ENCODE results near the gene IRAG1.

The IRAG1 gene, protein sequence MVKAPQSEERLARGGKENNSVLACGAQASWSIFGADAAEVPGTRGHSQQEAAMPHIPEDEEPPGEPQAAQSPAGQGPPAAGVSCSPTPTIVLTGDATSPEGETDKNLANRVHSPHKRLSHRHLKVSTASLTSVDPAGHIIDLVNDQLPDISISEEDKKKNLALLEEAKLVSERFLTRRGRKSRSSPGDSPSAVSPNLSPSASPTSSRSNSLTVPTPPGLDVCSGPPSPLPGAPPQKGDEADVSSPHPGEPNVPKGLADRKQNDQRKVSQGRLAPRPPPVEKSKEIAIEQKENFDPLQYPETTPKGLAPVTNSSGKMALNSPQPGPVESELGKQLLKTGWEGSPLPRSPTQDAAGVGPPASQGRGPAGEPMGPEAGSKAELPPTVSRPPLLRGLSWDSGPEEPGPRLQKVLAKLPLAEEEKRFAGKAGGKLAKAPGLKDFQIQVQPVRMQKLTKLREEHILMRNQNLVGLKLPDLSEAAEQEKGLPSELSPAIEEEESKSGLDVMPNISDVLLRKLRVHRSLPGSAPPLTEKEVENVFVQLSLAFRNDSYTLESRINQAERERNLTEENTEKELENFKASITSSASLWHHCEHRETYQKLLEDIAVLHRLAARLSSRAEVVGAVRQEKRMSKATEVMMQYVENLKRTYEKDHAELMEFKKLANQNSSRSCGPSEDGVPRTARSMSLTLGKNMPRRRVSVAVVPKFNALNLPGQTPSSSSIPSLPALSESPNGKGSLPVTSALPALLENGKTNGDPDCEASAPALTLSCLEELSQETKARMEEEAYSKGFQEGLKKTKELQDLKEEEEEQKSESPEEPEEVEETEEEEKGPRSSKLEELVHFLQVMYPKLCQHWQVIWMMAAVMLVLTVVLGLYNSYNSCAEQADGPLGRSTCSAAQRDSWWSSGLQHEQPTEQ

DNA sequence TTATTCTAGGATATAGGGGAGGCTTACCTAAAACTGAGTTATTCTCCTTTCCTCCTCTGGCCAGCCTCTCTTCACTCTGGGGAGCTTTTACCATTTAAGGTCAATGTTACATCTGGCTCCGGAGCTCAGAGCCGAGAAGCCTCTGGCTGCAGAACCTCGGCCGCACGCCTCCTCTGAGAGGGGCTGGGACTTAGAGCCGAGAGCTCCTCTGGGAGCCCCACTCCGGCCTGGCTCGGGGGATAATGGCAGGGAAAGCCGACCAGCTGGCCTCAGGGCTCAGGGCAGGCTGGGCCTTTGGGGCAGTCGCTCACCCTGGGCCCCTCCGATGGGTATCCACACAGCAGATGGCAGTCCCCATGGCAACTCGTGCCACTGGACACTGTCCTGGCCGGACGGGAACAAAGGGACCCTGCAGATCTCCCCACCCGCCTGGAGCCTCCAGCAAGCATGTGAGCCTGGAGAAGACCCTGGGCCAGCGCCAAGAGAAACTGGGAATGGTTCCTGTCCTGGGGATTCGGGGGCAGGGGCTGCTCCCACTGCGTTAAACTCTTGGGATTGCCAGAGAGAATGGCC, at the start of gene IRAG1:
TSS of gene IRAG1 (minus strand) at position 247 of the 573 bp plus-strand sequence. CDS start at position 94, 153 bp downstream.
- peak; percentile 63 for DNase-seq

DNA sequence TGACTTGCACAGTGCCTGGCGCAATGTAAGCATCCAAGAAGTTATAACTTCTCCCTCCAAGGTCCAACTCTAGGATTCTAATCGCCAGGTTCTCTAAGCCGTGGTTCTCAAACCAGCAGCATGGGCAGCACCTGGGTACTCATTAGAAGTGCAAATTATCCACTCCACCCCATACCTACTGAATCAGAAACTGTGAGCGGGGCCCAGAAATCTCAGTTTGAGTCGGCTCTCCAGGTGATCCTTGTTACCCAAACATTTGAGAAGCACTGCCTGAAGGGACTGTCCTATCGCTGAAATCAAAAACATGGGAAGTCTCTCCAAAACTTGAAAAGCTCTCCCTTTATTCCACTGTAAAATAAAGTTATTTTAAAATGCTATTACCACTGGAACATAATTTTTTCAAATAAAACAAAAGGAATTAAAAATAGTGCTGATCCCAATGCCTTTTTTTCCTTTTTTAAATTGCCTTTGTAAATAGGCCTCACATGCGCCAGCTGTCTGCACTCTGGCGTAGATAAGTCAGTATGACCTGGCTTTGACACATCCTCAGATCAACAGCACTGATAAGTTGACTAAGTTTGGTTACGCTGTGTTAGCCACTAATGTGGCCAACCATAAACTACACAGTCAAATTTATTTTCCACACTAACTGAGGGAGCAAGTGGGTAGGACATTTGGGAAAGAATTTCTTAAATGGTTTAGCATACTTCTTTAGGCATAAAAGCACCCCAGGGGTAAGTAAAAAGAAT, 49.1 kb upstream of the IRAG1 start:
- DNase-seq: no peak

DNA sequence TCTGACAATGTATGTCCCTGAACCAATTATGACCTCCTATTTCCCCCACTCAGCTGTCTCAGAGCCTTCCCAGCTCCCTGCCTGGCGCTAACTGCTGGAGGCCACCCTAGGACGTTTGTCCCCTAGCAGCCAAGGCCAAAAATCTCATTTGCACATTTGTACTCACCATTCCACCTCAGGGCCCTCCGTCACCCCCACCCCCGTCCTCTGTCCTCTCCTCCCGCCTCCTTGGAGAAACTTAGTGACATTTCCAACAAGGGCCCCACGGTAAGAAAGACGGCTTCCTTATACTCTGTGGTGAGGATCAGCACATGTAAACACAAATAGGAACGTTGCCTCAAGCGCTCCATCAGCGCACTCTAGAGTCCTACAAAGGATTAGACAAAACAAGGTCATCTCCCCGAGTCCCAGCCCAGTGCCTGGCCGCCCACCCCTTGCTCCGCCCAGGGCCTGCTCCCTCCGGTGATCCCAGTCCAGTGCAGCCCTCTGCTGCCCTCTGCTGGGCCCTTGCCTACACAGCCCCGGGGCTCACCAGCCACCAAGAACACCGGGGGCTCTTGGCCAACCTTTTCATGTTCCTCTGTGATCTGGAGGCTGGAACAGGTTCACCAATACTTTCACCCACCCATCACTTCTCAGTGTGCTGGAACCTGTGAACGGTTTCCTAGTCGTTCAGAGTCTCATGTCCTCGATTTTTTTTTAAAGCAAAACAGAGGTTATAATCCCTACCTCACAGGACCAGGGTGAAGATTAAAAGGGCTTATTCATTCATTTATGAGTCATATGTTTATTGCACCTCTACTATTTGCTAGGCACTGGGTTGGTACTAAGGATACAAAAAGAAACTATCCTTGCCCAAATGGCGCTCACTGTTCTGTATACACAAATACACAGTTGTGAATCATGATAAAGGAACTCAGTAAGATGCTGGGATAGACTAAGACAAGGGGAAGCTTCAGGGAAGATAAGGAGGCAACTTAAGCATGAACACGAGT, 42.2 kb upstream of the IRAG1 start:
- DNase-seq: peak; percentile 96

DNA sequence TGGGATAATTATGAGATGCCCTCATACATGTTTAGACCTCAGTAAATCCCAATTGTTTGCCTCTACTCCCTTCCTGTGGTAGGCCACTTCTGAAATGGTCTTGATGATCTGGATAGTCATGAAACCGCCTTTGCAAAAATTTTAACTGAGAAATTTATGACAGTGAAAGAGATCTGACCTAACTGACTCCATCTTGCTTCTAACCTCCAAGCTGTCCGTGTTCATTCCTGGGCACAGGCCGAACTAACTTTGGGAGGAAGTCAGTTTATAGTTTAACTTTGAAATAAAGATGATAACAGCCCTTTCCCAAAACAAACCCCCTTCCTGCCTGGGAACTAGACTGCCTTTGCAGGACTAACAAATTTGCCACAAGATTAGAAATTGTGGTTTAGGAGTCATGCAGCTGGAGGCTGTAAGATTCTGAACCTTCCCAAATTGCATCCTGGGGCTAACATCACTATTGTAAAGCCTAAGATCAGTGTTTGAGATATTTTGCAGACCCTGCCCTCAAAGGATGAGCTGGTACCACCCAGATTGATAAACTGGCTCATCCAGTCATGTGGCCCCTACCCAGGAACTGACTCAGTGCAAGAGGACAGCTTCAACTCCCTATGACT, 37.6 kb upstream of the IRAG1 start:
- no peak for DNase-seq

DNA sequence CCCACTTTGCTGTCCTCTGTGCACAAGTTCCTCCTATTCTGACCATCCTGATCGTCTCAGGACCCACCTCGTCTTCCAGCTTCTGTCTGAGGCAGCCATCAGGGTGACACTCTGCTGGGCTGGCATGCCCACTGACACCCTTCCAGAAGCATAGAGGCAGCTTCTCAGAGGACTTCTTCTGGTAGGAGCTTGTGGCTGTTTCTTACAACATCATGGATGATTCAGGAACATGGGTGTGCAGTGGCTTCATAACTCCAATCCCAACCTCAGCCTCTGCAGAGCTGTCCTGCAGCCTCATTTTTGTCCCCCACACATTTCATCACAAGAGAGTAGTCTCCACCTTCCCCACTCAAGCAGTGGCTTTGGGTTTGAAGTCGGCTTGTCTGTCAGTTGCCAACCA, 36.6 kb upstream of the IRAG1 start:
- DNase-seq: no peak

DNA sequence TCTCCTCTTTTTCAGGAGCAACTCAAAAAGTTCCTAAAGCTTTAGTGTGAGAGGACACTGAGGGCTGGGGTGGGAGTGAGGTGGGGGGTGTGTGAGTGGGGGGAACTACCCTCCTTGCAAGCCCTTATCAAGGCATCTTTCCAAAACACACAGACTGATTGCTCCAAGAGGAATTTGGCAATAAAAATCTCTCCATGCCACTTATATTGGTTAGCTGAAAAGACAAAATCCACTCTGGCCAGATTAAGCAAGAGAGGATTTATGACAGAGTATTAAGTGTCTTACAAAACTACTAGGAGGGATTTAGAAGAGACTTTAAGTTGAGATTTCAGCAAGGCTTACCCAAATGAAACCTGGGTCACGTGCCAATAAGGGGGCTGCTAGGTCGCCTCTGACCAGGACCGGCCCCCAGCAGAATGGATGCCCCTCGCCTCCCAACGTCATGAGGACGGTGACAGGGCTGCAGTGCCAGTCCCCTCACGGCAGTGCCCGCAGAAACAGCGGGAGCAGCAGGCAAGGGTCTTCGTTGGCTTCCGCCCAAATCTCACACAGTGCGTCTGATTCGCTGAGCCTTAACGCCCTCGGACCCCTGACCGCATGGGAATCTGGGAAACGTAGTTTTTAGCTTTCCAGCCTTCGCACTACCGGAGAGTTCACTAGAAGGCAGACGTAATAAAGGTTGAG, 35.4 kb upstream of the IRAG1 start:
- DNase-seq: peak; percentile 49

DNA sequence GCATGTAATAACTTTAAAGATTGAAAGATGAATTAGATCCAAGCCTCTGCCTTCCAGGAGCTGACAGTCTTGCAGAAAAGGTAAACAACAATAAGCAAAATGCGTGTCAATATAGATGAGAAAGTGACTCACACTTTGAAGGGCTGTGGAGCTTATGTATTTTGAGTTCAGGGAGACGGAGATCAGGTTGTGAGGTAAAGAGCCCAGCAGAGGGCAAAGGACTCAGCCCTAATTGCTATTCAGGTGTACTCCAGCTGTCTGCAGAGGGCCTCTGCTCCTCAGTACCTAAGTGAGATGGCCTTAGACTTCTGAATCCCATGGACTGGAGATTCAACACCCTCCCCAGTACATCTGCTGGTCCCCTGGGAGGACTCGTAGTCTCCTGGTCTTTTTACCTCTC, 34.6 kb upstream of the IRAG1 start:
- DNase-seq: no peak

DNA sequence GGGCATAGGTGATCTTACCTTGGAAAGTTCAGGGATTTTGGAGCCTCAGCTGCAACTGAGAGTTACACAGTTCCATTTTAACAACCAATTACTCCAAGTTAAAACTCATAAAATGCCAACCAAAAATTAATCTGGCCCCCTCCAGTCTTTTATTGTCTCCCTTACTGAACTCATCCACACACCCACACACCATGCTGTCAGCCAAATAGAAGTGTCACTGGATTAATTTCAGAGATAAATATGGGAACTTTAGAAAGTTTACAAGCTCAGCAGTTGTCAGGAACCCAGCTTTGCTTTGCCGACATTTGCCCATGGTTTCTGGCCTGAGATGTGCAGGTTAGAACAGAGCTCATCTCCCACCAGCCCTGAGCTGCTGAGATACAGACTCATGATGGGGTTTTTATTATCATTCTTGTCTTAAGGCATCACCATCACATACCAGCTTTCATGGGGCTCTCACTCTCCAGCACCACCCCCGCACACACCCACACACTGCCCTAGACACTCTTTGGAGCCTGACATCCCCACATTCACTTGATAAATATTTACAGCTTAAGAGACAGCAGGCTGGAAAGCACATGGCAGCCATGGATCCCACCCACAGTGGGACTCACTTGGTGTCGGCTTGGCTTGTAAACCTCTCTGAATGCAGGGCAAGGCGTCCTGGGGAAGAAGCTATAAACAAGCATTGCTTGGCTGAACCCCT, 33.7 kb upstream of the IRAG1 start:
- no peak for DNase-seq

DNA sequence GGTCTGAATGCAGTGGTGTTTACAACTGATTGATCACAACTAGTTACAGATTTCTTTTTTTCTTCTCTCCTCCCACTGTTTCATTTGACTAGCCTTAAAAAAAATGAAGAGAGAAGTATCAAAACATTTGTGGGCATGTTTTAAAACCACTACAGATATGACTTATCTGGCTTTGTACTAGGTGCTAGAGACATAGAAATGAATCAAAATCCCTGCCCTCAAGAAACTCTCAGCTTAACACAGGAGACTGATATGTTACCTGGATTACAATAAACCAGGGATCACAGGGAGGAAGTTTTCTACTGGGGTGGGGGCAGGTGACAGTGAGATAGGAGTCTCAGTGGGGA, 32.3 kb upstream of the IRAG1 start:
- no peak for DNase-seq

DNA sequence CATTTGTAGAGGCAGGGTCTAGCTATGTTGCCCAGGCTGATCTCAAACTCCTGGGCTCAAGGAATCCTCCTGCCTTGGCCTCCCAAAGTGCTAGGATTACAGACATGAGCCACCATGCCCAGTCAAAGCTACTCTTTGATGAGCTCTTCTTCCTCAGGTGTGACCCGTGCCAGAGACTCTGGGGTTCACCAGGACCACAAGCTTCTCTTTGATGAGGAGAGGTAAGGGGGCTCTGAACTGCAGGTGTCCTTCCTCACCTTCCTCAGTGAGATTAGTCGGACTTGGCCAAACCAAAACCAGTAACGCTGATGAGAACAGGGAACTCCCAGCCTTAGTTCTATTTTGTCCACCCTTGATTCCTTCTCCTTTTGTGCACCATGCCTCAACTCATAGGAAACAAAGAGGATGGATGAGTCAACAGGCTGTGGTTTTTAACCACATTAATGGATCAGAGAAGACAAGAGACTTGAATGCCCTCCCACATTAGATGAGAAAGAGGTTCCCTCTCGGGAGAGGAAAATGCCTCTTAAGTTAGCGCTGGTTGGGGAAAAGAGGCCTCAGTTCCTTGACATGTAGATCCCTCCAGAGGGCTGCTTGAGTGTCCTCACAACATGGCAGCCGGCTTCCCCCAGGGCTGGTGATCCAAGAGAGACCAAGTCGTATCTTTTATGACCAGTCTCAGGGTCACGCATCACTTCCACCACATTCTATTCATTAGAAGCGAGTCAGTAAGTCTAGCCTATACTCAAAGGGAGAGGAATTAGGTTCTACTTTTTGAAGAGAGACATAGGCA, 31.8 kb upstream of the IRAG1 start:
- no peak for DNase-seq

DNA sequence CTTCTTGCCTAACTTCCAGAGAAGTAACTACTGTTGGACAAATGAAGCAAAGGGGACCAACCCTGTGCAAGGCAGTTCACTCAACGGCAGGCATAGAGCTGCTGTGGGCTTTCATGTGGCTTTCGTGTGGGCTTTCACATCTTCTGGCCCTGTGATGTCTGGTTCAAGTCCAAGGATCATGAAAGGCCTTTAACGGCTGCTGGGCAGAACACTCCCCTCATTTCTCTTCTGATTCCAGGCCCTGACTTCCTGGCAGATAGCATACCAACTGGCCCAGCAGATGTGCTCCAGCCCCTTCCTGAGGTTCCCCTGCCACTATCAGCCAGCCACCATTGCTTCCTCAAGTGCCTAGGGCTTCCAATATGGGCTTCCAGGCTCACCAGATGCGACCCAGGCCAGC, 28.8 kb upstream of the IRAG1 start:
- no peak for DNase-seq

DNA sequence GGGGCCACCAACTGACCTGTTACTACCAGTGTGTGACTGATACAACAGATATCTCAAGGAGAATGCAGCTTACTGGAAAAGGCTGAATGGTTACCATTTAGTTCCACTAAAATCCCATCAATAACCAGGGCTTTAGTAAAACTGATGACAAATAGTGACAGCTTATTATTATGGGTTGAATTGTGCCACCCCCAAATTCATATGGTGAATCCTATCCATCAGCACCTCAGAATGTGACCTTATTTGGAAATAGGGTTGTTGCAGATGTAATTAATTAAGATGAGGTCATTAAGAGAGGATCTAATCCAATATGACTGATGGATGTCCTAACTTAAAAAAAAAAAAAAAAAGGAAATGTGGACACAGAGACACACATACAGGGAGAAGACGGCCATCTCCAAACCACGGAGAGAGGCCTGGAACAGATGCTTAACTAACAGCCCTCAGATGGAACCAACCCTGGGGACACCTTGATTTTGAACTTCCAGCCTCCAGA, 27.4 kb upstream of the IRAG1 start:
- DNase-seq: no peak

DNA sequence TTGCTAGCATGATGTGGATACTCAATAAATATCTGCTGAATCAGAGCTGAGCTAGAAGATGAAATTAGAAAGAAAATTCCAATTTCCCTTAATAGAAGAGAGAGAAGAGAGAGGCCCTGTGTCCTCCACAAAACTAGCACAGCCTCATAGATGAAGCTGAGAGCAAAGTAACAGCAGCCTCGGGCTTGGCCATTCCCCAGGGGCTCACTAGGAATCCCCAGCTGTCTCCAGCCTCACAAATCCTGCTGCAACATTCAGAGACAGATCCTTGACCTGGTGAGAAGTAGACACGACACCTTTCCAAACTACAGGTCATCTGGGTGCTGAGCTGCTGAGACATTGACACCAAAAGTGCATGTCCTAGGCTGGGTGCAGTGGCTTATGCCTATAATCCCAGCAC, 26.1 kb upstream of the IRAG1 start:
- no peak for DNase-seq

DNA sequence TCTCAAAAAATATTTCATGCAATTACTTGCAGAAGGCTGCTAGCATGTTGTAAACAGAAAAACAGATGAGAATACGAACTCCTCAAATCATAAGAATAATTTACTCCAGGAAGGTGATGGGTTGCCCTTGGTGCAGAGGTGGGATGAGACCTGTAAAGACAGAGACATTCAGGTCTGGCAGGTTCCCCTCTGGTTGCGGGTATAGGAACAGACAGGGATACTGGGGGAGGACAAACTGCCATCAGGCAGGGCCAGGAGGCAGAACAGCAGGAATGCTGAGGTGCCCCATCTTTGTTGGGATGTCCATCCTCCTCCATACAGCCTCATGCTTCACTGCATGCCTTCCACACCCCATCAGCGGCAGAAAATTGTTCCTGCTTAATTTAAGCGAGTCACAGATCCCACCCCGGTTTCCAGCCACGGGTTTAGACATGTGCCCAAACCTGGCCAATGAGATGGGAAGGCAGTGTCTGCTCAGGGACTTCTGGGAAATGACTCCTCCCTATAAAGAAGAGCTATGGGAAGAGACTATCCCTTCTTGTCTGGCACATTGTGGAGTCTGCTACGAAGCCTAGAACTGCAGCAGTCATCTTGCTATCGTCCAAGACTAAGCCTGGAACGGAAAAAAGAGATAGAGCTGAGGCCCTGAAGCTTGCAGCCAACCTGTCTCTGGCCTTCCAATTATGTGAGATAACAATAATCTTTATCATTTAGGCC, 23.1 kb upstream of the IRAG1 start:
- no peak for DNase-seq

DNA sequence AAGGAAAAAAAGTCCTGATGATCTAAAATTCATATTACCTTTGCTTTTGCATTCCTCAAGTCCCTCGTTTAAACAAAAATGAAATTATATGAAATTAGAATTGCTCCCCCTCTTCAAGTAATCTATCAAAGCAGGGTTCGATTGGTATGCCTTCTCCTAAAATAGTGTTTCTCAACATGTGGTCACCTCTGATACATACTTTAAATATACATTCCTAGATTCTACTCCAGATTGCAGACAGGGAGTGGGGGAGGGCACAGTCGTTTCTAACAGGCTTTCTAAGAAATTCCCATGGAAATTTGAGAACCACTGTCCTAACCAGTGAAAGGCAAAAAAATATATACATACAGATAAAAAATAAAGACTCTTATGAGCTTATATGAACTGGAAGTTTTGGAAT, 22.6 kb upstream of the IRAG1 start:
- no peak for DNase-seq

DNA sequence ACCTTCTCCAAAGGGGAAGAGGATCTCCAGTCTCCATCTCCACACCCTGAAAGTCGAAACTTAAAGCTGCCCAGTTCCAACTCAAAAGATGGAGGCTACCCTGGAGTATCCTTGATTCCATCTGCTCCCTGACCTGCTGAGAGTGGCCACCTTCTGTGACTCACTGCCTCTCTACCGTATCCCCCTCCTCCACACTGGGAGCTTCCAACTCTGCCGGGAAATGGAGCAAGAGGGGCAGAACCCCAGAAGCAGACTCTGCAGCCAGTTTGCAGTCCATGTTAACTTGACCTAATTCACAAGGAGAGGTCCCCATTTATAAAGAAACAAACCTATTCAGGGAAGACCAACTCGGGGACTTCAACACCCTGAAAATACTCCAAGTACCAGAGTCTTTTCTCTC, 22.0 kb upstream of the IRAG1 start:
- DNase-seq: no peak

DNA sequence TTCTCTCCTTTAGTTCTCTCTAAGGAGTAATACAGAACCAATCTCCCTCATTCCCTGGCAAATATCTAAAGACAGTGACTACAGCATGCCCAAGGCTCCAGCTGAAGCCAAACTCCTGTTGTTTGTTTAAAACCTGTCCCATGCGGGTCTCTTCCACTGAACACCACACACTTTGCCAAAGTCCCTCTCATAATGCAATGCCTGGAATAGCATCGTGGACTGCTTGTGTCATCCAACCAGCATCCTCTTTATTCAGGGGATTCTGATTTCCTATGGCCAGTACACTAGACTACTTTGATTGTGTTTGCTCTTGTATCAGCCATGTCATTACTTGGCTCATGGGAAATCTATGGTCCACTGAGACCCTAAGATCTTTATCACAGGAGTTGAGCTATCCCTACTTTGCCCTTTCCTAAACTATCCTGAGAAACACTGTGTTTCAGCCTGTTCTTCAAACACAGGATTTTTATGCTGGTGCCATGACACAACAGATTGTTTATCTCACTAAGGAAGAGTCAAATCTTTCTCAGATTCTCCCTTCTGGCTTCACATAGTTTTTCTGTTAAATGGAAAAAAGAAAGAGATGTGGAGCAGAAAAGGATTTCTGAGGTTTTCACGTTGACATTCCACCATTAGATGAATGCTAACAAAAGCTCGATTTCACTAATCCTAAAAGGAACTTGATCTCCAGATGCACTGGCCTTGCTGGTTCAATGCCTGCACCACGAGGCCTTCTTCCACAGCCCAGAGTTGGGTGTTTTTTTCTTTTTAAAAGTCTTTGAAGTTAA, 15.9 kb upstream of the IRAG1 start:
- no peak for DNase-seq

Data from femur (tissue), 1 donor.